ENCODE data around the gene UNC13D.
A peak's percentile ranks its signal among the peaks of the same experiment; 100 is the strongest.

DNA sequence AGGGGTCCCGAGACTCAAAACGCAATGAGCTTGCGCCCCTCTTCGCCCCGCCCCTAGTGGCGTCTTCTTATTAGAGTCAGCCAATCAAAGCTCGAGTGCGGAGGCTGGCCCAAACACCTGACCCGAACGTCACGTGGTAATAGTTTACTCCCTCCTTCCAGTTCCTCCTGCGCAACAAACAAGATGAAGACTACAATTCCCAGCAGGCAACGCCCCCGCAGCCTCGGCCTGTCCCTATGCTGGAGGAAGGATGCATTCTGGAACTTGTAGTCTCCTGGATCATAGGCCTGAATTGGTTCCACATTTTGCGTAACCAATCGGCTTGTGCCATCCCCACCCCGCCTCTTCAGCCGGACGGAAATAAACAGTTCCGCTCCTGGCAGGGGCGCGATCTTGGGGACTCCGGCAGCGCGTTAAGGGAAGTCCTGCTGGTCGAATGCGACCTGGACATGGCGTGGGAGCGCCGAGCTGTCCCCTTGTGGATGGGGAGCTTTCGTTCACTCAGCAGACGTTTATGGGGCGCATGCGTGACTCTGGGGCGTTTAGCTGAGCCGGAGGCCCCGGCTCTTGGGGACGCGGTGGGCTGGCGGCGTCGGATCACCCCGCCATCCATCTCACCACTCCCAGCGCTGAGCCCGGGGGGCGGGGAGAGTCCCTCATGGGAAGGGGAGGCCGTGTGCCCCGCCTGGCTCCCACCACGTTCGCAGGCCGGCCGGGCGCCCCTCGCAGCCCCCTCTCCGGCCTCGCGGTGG is 11.3 kb upstream of the UNC13D start, which contains the start of gene WBP2:
- TF ChIP-seq, protein P1, sequence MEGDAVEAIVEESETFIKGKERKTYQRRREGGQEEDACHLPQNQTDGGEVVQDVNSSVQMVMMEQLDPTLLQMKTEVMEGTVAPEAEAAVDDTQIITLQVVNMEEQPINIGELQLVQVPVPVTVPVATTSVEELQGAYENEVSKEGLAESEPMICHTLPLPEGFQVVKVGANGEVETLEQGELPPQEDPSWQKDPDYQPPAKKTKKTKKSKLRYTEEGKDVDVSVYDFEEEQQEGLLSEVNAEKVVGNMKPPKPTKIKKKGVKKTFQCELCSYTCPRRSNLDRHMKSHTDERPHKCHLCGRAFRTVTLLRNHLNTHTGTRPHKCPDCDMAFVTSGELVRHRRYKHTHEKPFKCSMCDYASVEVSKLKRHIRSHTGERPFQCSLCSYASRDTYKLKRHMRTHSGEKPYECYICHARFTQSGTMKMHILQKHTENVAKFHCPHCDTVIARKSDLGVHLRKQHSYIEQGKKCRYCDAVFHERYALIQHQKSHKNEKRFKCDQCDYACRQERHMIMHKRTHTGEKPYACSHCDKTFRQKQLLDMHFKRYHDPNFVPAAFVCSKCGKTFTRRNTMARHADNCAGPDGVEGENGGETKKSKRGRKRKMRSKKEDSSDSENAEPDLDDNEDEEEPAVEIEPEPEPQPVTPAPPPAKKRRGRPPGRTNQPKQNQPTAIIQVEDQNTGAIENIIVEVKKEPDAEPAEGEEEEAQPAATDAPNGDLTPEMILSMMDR (conservative IDR thresholded peaks at IDR 0.05), result peak; percentile 58
- peak; percentile 32; the same call in 1 of the 2 replicates for TF ChIP-seq ZFX (IDR thresholded peaks at IDR 0.05)

All from C4-2B (cell line).